Ovary (tissue), 9 donors: ENCODE data around the gene PPP2R2C. TPM values are rescaled to one million over a fixed set of nuclear protein-coding genes. Genes with fewer than 3 reads are reported as not detected.

Experiments used
- DNase-seq, 5 donors: peaks; one replicate each; pipeline ENCODE4 v3.0.0-alpha.2; 2019 to 2020
- H3K27ac ChIP-seq, 2 donors: fragments of 200-600 bp; one replicate each; pipeline versions ENCODE4 v1.5.1 to v1.8.0; 2019 to 2022
- H3K27me3 ChIP-seq: fragments of 200-600 bp; one replicate; pipeline ENCODE4 v1.8.0; 2022
- H3K36me3 ChIP-seq: fragments of 200-600 bp; sonication (generic); one replicate; pipeline ENCODE4 v1.5.1; 2019
- H3K4me1 ChIP-seq: one replicate; pipeline ENCODE4 v1.8.1; 2013; ENCODE audit warnings: mild to moderate bottlenecking, moderate library complexity; ENCODE audit not compliant: insufficient read depth
- H3K4me3 ChIP-seq: fragments of 200-600 bp; sonication (generic); one replicate; pipeline ENCODE4 v1.5.1; 2017
- H3K9me3 ChIP-seq, 2 donors: fragments of 200-600 bp in 1 of 2; sonication (generic) in 1 of 2; one replicate each; pipeline versions ENCODE4 v1.5.1 to v1.8.1; 2013 to 2019; ENCODE audit warnings: mild to moderate bottlenecking in 1 of 2, moderate library complexity in 1 of 2
- CTCF ChIP-seq, 3 donors: fragments of 450-650 bp in 2 of 3; fragments of 200-600 bp in 1 of 3; IDR thresholded peaks; one replicate each; pipeline versions ENCODE4 v1.5.1 to v1.8.0; 2016 to 2022; ENCODE audit warnings: antibody characterized with exemption in 3 of 3, mild to moderate bottlenecking in 1 of 3
- EP300 ChIP-seq: sonication (generic); formaldehyde crosslinking; IDR thresholded peaks from one replicate; pipeline ENCODE4 v1.6.1; 2017; ENCODE audit warnings: antibody characterized with exemption
- POLR2A ChIP-seq: fragments of 450-650 bp; IDR thresholded peaks from one replicate; pipeline ENCODE4 v1.6.1; 2017; ENCODE audit warnings: antibody characterized with exemption, mild to moderate bottlenecking, moderate library complexity
- WGBS, 3 donors: extraction: QIAGEN DNeasy Blood & Tissue Kit in 1 of 3; methylation state at CpG; one replicate each; pipeline versions ENCODE4 v1.1.5 to v1.1.7; 2013 to 2017; 5-methylcytosine and 5-hydroxymethylcytosine counted together
- intact Hi-C, 4 donors: fragments of 100-400 bp; cut with DNase I; formaldehyde crosslinking; loops; one replicate each; pipeline versions ENCODE4 v1.11.0 to v1.15.1; 2022 to 2023
- polyA plus RNA-seq, 2 donors: library from polyadenylated mRNA; stranded (reverse); fragments of 200-250 nt in 1 of 2; fragments of 350-450 nt in 1 of 2; fragmentation: Illumina TruSeq in 1 of 2; extraction: RNeasy Lipid Tissue Mini Kit (QIAGEN cat#74804) in 1 of 2; gene quantifications; one replicate each; pipeline ENCODE4 v1.2.3, GENCODE V29; 2013 to 2014
- total RNA-seq, 7 donors: library from RNA; depleted of rRNA in 2 of 7; stranded (reverse); fragments of >200 nt in 2 of 7; fragmentation: NEBNext Ultra II Directional in 3 of 7; extraction: Animal tissue kit (Norgen Biotek cat#: 25700) in 3 of 7; gene quantifications; one replicate each; pipeline versions ENCODE4 v1.1.0 to v1.2.4, GENCODE V29; 2016 to 2023
- donor health status: DM: no; HTN: no; CAD: no; lungs with moderate emphysema.
- donor health status: DM: no; HTN: no; CAD: no.
- donor health status: Bipolar disorder and iron deficiency.
- donor health status: DM: yes; HTN: yes; CAD: no.
- donor health status: DM: no; HTN: no; CAD: no.
- donor health status: DM: yes; HTN: yes; CAD: no.

Gene PPP2R2C
- total and polyA plus RNA-seq, 9 donors, result 0.12 to 4.5 (median 0.77) TPM

DNA sequence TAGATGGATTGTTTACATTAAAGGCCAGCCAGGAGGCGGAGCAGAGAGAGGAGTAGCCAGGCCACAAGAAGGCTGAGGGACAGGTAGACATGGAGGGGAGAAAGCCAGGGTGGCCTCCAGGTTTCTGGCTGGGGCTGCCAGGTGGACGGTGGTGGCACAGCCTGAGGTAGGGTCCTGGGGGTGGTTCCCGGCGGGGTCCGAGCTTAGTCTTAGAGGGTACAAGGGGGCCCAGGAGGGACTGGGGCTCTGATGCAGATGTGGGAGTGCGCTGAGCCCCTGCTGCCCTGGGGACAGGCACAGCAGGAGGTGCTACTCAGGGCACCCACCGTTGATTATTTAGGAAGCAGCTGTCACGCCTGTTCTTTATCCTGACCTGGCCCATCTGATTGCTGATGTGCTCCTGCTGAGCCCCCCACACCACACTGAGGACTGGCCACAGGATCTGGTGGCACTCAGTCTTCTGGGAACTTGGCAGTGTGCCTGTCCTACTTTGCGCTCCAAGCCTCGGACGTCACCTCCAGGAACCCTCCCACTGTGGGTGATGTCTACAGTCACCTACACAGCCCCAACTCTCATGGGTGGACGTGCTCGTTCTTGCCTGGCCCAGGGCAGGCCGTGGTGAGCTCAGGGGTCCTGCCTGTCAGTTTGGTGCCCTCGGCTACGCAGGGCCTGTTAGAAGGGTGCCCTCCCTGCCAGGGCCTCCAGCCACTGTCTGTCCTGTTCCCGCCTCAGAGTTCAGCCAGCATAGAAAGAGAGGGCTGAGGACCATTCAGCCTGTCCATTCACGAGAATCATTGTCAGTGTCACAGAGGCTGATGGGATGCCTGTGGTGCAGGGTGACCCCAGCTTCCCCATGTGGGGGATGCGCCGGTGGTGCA lies 190.7 kb downstream of the PPP2R2C start:
- Histone ChIP-seq H3K27ac (peak overlapping the region in 1 of 2 donors; percentile 86), H3K9me3 (no peaks in the 10 kb centered on the region), H3K27me3 (no peaks in the 10 kb centered on the region), H3K4me1 (peaks cover 50% of the 10 kb centered on the region), H3K36me3 (no peaks in the 10 kb centered on the region), H3K4me3 (no peak overlapping the region)
- WGBS, 3 donors, result 63 to 65% (median 64%) methylated on average over 20 of the region's 20 CpGs
- peak in 4 of 5 donors; percentile 54 to 73 (median 65) for DNase-seq
- intact Hi-C loops, result no loop called here
- no peak for TF ChIP-seq EP300
- TF ChIP-seq POLR2A, result no peak
- TF ChIP-seq CTCF (IDR thresholded peaks at IDR 0.05), result no peak

GRCh38 chr4:6280365-6280996 lies 191.9 kb downstream of the PPP2R2C start:
- no peak overlapping the region for H3K4me3 ChIP-seq
- DNase-seq, result peak in 3 of 5 donors; percentile 39 to 55 (median 49)
- TF ChIP-seq EP300, result no peak
- WGBS, 3 donors, result 81 to 92% (median 85%) methylated on average over 16 of the region's 16 CpGs
- no peaks in the 10 kb centered on the region for H3K9me3 ChIP-seq
- no peaks in the 10 kb centered on the region for H3K27me3 ChIP-seq
- H3K36me3 ChIP-seq, result no peaks in the 10 kb centered on the region
- peak overlapping the region in 1 of 2 donors; percentile 86 for H3K27ac ChIP-seq
- H3K4me1 ChIP-seq, result peaks cover 59% of the 10 kb centered on the region
- intact Hi-C loops, result no loop called here

DNA sequence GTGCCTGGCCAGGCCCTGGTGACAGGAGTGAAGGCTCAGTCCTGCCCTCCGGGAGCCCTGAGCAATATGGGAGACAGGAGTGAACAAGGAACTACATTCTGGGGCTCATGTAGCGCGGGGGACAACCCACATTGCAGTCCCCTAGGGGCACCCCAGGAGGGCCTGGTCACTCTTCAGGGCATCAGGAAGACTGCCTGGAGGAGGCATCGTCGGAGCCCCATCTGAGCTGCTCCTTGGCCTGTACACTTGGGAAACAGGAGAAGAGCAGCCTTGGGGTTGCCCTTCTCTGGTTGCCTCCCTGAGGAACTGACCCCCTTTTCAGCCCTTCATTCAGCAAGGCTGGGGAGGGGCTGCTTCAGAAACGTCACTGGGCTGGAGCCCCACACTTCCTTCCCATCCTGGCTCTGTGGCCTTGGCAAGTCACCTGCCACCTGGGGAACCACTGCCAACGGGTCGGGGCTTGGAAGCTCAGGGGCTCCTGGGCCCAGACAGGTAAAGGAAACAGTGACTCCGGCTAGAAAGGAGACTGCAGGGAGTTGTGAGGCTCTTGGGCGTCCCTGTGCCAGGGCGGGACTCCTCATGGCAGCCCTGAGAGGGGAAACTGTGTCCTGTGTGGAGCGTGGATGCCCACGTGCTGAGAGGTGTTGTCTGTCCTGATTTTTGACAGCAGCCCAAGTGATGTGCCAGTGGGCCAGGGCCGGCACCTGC lies 192.7 kb downstream of the PPP2R2C start:
- Histone ChIP-seq H3K27me3 (no peaks in the 10 kb centered on the region), H3K4me3 (no peak overlapping the region), H3K9me3 (no peaks in the 10 kb centered on the region), H3K27ac (peak overlapping the region; percentile 48 to 86), H3K4me1 (peaks cover 65% of the 10 kb centered on the region), H3K36me3 (no peaks in the 10 kb centered on the region)
- no peak for TF ChIP-seq EP300
- no peak for TF ChIP-seq POLR2A
- TF ChIP-seq CTCF (IDR thresholded peaks at IDR 0.05), result no peak
- WGBS, 3 donors, result 87 to 89% (median 87%) methylated on average over 14 of the region's 14 CpGs
- intact Hi-C loops, result loop anchor here in 1 of 4 donors (10.0 kb wide), 1 partner anchor 505 kb away; the partner anchor contains the start of gene KIAA0232
- DNase-seq, result peak in 1 of 5 donors; percentile 54

- TF ChIP-seq POLR2A (no peak), EP300 (no peak), CTCF (IDR thresholded peaks at IDR 0.05) (no peak)
- H3K9me3 ChIP-seq, result no peaks in the 10 kb centered on the region
- no peaks in the 10 kb centered on the region for H3K36me3 ChIP-seq
- intact Hi-C loops, result loop anchor here in 1 of 4 donors (10.0 kb wide), 1 partner anchor 506 kb away; the partner anchor contains the start of gene KIAA0232
- H3K4me3 ChIP-seq, result no peak overlapping the region
- 4 to 5% (median 4%) methylated on average over 10 of the region's 10 CpGs for WGBS, 3 donors
- H3K27me3 ChIP-seq, result no peaks in the 10 kb centered on the region
- DNase-seq, result peak; percentile 76 to 92 (median 82)
- H3K4me1 ChIP-seq, result peaks cover 71% of the 10 kb centered on the region
- H3K27ac ChIP-seq, result peak overlapping the region; percentile 48 to 86
Observed at GRCh38 chr4:6278801-6279197, 193.6 kb downstream of the PPP2R2C start.
